SIG-M5 treated with dmso at 0.1 percent for 504 hours (cell line): ENCODE data around the gene DNASE1L3.
"Not testable (repeated sequence)": the region's sequence is repeated elsewhere in the genome, so short reads cannot be mapped to it uniquely, and the experiment has no call there.

Experiments
- DNase-seq: peaks from one replicate; lab custom pipeline; 2025; ENCODE audit not compliant: unreplicated experiment; lab: John Stamatoyannopoulos, UW

The DNASE1L3 gene

GRCh38 chr3:58202917-58203360, 7.8 kb downstream of the DNASE1L3 start:
- no peak for DNase-seq

GRCh38 chr3:58201451-58201850, 9.3 kb downstream of the DNASE1L3 start:
- not testable (repeated sequence) for DNase-seq

- DNase-seq, result no peak
Observed at GRCh38 chr3:58200846-58201355, 9.9 kb downstream of the DNASE1L3 start.

GRCh38 chr3:58200121-58200709, 10.6 kb downstream of the DNASE1L3 start:
- DNase-seq, result no peak

- no peak for DNase-seq
Observed at GRCh38 chr3:58198804-58199203, 12.0 kb downstream of the DNASE1L3 start.

GRCh38 chr3:58198362-58198761, 12.4 kb downstream of the DNASE1L3 start:
- DNase-seq, result no peak

- no peak for DNase-seq
Observed at GRCh38 chr3:58197588-58197987, 13.2 kb downstream of the DNASE1L3 start.

GRCh38 chr3:58193682-58194407, 16.9 kb downstream of the DNASE1L3 start:
- DNase-seq, result no peak

GRCh38 chr3:58192069-58192468, 18.7 kb downstream of the DNASE1L3 start:
- DNase-seq, result no peak

- no peak for DNase-seq
Observed at GRCh38 chr3:58191361-58191991, 19.3 kb downstream of the DNASE1L3 start.

GRCh38 chr3:58190882-58191281, 19.9 kb downstream of the DNASE1L3 start:
- no peak for DNase-seq

- no peak for DNase-seq
Observed at GRCh38 chr3:58190291-58190690, 20.5 kb downstream of the DNASE1L3 start.

- DNase-seq, result no peak
Observed at GRCh38 chr3:58189691-58190090, 21.1 kb downstream of the DNASE1L3 start.

GRCh38 chr3:58188921-58189451, 21.8 kb downstream of the DNASE1L3 start:
- DNase-seq, result no peak

GRCh38 chr3:58188173-58188564, 22.6 kb downstream of the DNASE1L3 start:
- DNase-seq, result no peak

GRCh38 chr3:58184982-58185360, 25.8 kb downstream of the DNASE1L3 start:
- DNase-seq, result no peak

GRCh38 chr3:58184309-58184981, 26.3 kb downstream of the DNASE1L3 start:
- DNase-seq, result no peak

- no peak for DNase-seq
Observed at GRCh38 chr3:58183891-58184290, 26.9 kb downstream of the DNASE1L3 start.

- DNase-seq, result no peak
Observed at GRCh38 chr3:58183221-58183620, 27.6 kb downstream of the DNASE1L3 start.

- no peak for DNase-seq
Observed at GRCh38 chr3:58180940-58181587, 29.7 kb downstream of the DNASE1L3 start.
